ENCODE measurements around the gene EIF1AX. TPM values are rescaled to one million over a fixed set of nuclear protein-coding genes. Genes with fewer than 3 reads are reported as not detected.

Gene EIF1AX
- total and polyA plus RNA-seq, 4 donors = 37.3 to 104 (median 47.8) TPM

DNA sequence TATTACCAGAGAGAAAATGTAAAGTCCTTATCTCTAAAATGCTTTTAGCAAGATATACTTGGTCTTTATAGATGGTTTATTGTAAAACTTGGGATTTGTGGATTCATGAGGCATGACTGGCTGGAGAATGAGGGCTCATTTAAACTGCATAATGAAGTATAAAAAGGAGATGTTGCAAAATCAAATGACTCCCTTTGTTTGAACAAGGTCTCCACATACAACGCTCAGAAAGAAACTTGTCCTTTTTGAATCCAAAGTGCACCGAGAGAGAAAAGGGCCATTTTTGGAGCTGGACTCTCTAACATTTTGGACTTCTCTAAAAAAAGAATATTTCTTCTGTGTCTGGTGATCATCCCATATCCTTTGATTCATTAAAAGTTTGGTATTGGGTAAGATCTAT is 7.7 kb upstream of the EIF1AX start:
- no peak overlapping the region for H3K4me3 ChIP-seq
- WGBS, 2 donors = 75 to 85% methylated on average over 2 of the region's 2 CpGs
- H3K9ac ChIP-seq (ENCODE audit: insufficient read depth in 1 of 2, low read length in 2 of 2) = no peak overlapping the region

DNA sequence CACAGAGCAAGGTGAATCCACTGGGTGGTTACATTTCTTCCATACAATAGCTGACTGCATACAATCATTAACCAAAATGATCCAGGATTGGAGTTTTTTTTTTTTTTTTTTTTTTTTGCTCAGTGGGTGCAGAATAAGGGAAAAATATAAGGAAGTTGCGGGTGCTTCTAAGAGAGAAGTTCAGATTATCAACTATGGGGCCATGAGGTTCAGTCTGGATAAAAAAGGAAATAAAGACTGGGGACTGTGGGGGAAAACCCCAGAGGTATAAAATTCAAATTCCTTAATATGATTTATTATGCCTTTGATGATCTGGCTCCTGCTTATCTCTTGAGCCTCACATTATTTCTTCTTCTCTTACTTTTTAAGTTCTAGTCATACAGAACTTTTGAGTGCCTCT is 5.9 kb upstream of the EIF1AX start:
- TF ChIP-seq, protein P1, sequence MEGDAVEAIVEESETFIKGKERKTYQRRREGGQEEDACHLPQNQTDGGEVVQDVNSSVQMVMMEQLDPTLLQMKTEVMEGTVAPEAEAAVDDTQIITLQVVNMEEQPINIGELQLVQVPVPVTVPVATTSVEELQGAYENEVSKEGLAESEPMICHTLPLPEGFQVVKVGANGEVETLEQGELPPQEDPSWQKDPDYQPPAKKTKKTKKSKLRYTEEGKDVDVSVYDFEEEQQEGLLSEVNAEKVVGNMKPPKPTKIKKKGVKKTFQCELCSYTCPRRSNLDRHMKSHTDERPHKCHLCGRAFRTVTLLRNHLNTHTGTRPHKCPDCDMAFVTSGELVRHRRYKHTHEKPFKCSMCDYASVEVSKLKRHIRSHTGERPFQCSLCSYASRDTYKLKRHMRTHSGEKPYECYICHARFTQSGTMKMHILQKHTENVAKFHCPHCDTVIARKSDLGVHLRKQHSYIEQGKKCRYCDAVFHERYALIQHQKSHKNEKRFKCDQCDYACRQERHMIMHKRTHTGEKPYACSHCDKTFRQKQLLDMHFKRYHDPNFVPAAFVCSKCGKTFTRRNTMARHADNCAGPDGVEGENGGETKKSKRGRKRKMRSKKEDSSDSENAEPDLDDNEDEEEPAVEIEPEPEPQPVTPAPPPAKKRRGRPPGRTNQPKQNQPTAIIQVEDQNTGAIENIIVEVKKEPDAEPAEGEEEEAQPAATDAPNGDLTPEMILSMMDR (IDR thresholded peaks at IDR 0.05; ENCODE audit: control extremely low read depth, extremely low read depth) = no peak
- Histone ChIP-seq H3K9me3 (ENCODE audit: control insufficient read depth in 4 of 4, insufficient read depth in 3 of 4, low read length in 3 of 4) (no peaks in the 10 kb centered on the region), H3K4me3 (no peak overlapping the region), H3K27me3 (ENCODE audit: control insufficient read depth in 3 of 3, insufficient read depth in 3 of 3, low read length in 2 of 3) (peaks cover 0 to 48% (median 17%) of the 10 kb centered on the region in 3 donors), H3K4me1 (ENCODE audit: control insufficient read depth in 5 of 5, insufficient read depth in 5 of 5, low read length in 5 of 5) (no peaks in the 10 kb centered on the region), H3K36me3 (ENCODE audit: control insufficient read depth in 4 of 4, insufficient read depth in 4 of 4, low read length in 4 of 4) (no peaks in the 10 kb centered on the region), H3K9ac (ENCODE audit: insufficient read depth in 1 of 2, low read length in 2 of 2) (no peak overlapping the region), H3K27ac (ENCODE audit: low read depth in 1 of 2, low read length in 1 of 2) (no peak overlapping the region)
- no peak for DNase-seq
- 57 to 82% methylated on average over 1 of the region's 1 CpG for WGBS, 2 donors
- no peak for ATAC-seq (ENCODE audit: insufficient read depth, low FRiP score)

More for the DNA sequence above, 7.7 kb upstream of the EIF1AX start:
- Histone ChIP-seq H3K36me3 (ENCODE audit: control insufficient read depth in 4 of 4, insufficient read depth in 4 of 4, low read length in 4 of 4) (no peaks in the 10 kb centered on the region), H3K9me3 (ENCODE audit: control insufficient read depth in 4 of 4, insufficient read depth in 3 of 4, low read length in 3 of 4) (no peaks in the 10 kb centered on the region), H3K4me1 (ENCODE audit: control insufficient read depth in 5 of 5, insufficient read depth in 5 of 5, low read length in 5 of 5) (no peaks in the 10 kb centered on the region), H3K27me3 (ENCODE audit: control insufficient read depth in 3 of 3, insufficient read depth in 3 of 3, low read length in 2 of 3) (peaks cover 0 to 63% (median 20%) of the 10 kb centered on the region in 3 donors), H3K27ac (ENCODE audit: low read depth in 1 of 2, low read length in 1 of 2) (no peak overlapping the region)
- peak; percentile 55 for ATAC-seq (ENCODE audit: insufficient read depth, low FRiP score)
- DNase-seq = no peak
- TF ChIP-seq, protein P1 (IDR thresholded peaks at IDR 0.05; ENCODE audit: control extremely low read depth, extremely low read depth) = no peak

DNA sequence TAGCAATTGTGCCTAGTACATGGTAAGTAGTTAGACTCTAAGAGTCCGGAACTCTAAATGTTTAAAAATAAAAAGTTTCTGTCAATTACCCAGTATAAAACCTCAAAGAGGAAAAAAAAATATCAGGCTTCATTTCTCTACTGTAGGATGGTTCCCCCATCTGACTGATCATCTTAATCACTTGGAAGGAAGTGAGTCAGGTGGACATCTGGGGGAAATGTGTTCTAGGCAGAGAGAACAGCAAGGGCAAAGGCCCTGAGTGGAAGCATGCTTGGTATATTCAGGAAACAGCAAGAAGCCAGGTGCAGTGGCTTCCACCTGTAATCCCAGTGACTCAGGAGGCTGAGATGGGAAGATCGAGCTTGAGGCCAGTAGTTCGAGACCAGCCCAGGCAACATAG is 2.9 kb upstream of the EIF1AX start:
- no peak overlapping the region for H3K4me3 ChIP-seq
- TF ChIP-seq, protein P1 (IDR thresholded peaks at IDR 0.05; ENCODE audit: control extremely low read depth, extremely low read depth) = no peak
- peaks cover 0 to 10% (median 2%) of the 10 kb centered on the region in 5 donors for H3K4me1 ChIP-seq (ENCODE audit: control insufficient read depth in 5 of 5, insufficient read depth in 5 of 5, low read length in 5 of 5)
- DNase-seq = no peak
- 69 to 84% methylated on average over 3 of the region's 3 CpGs for WGBS, 2 donors
- peaks cover 0 to 29% (median 14%) of the 10 kb centered on the region in 3 donors for H3K27me3 ChIP-seq (ENCODE audit: control insufficient read depth in 3 of 3, insufficient read depth in 3 of 3, low read length in 2 of 3)
- H3K36me3 ChIP-seq (ENCODE audit: control insufficient read depth in 4 of 4, insufficient read depth in 4 of 4, low read length in 4 of 4) = peaks cover 0 to 8% (median under 1%) of the 10 kb centered on the region in 4 donors
- H3K27ac ChIP-seq (ENCODE audit: low read depth in 1 of 2, low read length in 1 of 2) = no peak overlapping the region
- ATAC-seq (ENCODE audit: insufficient read depth, low FRiP score) = no peak
- no peaks in the 10 kb centered on the region for H3K9me3 ChIP-seq (ENCODE audit: control insufficient read depth in 4 of 4, insufficient read depth in 3 of 4, low read length in 3 of 4)
- no peak overlapping the region for H3K9ac ChIP-seq (ENCODE audit: insufficient read depth in 1 of 2, low read length in 2 of 2)

DNA sequence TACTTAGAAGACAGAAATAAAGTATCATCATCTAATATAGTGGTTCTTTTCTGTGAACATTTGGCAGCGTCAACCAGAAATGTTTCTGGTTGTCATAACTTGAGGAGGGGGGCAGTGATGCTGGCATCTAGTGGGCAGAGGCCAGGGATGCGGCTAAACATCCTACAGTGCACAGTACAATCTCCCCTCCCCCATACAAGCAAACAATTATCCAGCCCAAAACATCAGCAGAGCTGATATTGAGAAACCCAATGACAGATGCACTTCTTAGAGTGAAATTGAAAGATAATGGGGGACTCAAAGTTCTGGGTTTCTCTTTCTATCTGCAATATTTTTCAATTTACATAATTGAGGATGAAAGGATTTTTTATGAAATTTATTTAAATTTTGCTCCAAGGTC is 1.9 kb upstream of the EIF1AX start:
- peaks cover 0 to 19% (median 4%) of the 10 kb centered on the region in 5 donors for H3K4me1 ChIP-seq (ENCODE audit: control insufficient read depth in 5 of 5, insufficient read depth in 5 of 5, low read length in 5 of 5)
- no peaks in the 10 kb centered on the region for H3K9me3 ChIP-seq (ENCODE audit: control insufficient read depth in 4 of 4, insufficient read depth in 3 of 4, low read length in 3 of 4)
- H3K4me3 ChIP-seq = no peak overlapping the region
- H3K27ac ChIP-seq (ENCODE audit: low read depth in 1 of 2, low read length in 1 of 2) = no peak overlapping the region
- H3K9ac ChIP-seq (ENCODE audit: insufficient read depth in 1 of 2, low read length in 2 of 2) = no peak overlapping the region
- TF ChIP-seq, protein P1 (IDR thresholded peaks at IDR 0.05; ENCODE audit: control extremely low read depth, extremely low read depth) = no peak
- WGBS, 2 donors = 68% methylated on average over 2 of the region's 2 CpGs
- H3K36me3 ChIP-seq (ENCODE audit: control insufficient read depth in 4 of 4, insufficient read depth in 4 of 4, low read length in 4 of 4) = peaks cover 0 to 12% (median 4%) of the 10 kb centered on the region in 4 donors
- DNase-seq (peak in 1 of 3 donors; percentile 16), ATAC-seq (ENCODE audit: insufficient read depth, low FRiP score) (no peak)
- peaks cover 0 to 22% (median 8%) of the 10 kb centered on the region in 3 donors for H3K27me3 ChIP-seq (ENCODE audit: control insufficient read depth in 3 of 3, insufficient read depth in 3 of 3, low read length in 2 of 3)
